ENCODE measurements around the gene PRDM16. TPM values are rescaled to one million over a fixed set of nuclear protein-coding genes. Genes with fewer than 3 reads are reported as not detected.

Gene PRDM16
- total and polyA plus RNA-seq, 2 experiments from 2014 or later, result 0.14 to 0.16 TPM

- Histone ChIP-seq H3K4me1 (ENCODE audit: insufficient read depth) (no peaks in the 10 kb centered on the region), H2AFZ (no peak overlapping the region), H3K27ac (ENCODE audit: low read depth) (no peak overlapping the region), H3K79me2 (replicated peaks; ENCODE audit: insufficient read depth) (no peaks in the 10 kb centered on the region), H3K36me3 (ENCODE audit: insufficient read depth) (no peaks in the 10 kb centered on the region), H3K9me2 (ENCODE audit: insufficient read depth) (no peaks in the 10 kb centered on the region), H3F3A (replicated peaks; ENCODE audit: low read depth) (no peaks in the 10 kb centered on the region), H3K27me3 (ENCODE audit: insufficient read depth) (no peaks in the 10 kb centered on the region), H3K4me2 (no peak overlapping the region), H4K20me1 (replicated peaks; ENCODE audit: insufficient read depth) (no peaks in the 10 kb centered on the region), H3K4me3 (no peak overlapping the region)
- H3K27ac Mint-ChIP-seq, result no peak overlapping the region
- no peaks in the 10 kb centered on the region for H3K4me1 Mint-ChIP-seq
- TF ChIP-seq ZNF331 (CRISPR knock-in tag; IDR thresholded peaks at IDR 0.05; ENCODE audit: low read depth), result no peak
- no peak for TF ChIP-seq CTCF (conservative IDR thresholded peaks at IDR 0.05; ENCODE audit: low read depth in 2 of 2)
- TF ChIP-seq STAT1 (IDR thresholded peaks at IDR 0.05; ENCODE audit: unreplicated experiment), result no peak
- no peak for TF ChIP-seq EZH2phosphoT487 (IDR thresholded peaks at IDR 0.05; ENCODE audit: unreplicated experiment)
- no peak for TF ChIP-seq POLR2AphosphoS5 (IDR thresholded peaks at IDR 0.05; ENCODE audit: low read depth)
- TF ChIP-seq CREB1 (CRISPR knock-in tag; IDR thresholded peaks at IDR 0.05; ENCODE audit: low read depth), result no peak
- TF ChIP-seq JUNB (IDR thresholded peaks at IDR 0.05; ENCODE audit: unreplicated experiment), result no peak
- TF ChIP-seq EZH2 (IDR thresholded peaks at IDR 0.05; ENCODE audit: low read depth, unreplicated experiment), result no peak
- no peak for TF ChIP-seq ZNF462 (CRISPR knock-in tag; IDR thresholded peaks at IDR 0.05)
- TF ChIP-seq ETS1 (IDR thresholded peaks at IDR 0.05), result no peak
- no peak for TF ChIP-seq REST (IDR thresholded peaks at IDR 0.05; ENCODE audit: unreplicated experiment)
- no peak for TF ChIP-seq ZNF114 (CRISPR knock-in tag; IDR thresholded peaks at IDR 0.05)
- TF ChIP-seq NANOG (IDR thresholded peaks at IDR 0.05; ENCODE audit: borderline replicate concordance), result no peak
- H3K27me3 Mint-ChIP-seq (ENCODE audit: insufficient read depth, low read depth, poor library complexity), result peaks cover 2% of the 10 kb centered on the region
- no peaks in the 10 kb centered on the region for H3K36me3 Mint-ChIP-seq (ENCODE audit: low read depth)
- H3K9me3 Mint-ChIP-seq, result no peaks in the 10 kb centered on the region
- ATAC-seq (no peak), DNase-seq (ENCODE audit: low spot score) (no peak)
- no peak overlapping the region for H3K4me3 Mint-ChIP-seq
Observed at GRCh38 chr1:3304692-3305091, 235.7 kb downstream of the PRDM16 start.

Measured in GM23338 (cell line).